GM19025 (cell line): ENCODE results near the gene FBXO31.
"Not testable (repeated sequence)": the region's sequence is repeated elsewhere in the genome, so short reads cannot be mapped to it uniquely, and the experiment has no call there.

ENCODE experiments used
- ATAC-seq: cut with Tn5 transposase; IDR thresholded peaks from one replicate; pipeline ENCODE4 v1.9.1; 2021; ENCODE audit warnings: mild to moderate bottlenecking, low read depth, moderate library complexity; ENCODE audit not compliant: unreplicated experiment

FBXO31 gene

DNA sequence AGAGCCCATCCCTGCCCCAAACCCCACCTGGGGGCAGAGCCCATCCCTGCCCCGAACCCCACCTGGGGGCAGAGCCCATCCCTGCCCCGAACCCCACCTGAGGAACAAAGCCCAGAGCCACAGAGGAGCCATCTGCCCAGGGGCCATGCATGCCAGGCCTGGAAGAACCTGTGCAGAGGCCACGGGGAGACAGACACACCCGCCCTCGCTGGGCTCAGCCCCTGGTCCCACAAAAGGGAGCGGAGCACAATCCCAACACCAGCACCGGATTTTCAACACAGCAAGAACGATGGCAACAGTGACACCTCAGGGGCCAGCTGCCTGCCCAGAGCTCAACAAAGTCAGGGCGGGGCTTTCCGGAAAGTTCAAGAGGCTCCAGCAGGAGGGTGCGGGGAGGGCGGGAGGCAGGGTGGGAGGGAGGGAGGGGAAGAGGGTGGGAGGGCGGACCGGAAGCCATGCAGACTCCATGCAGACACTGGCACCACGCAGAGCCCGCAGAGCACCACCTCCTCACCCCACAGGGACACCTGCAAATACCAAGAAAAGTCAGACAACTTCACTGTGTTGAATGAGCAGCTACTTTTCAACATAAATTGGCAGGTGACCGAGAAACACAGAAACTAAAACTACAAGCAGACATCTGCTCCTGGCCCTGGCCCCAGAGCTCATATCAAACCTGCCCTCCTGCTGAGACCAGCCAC lies 38.5 kb downstream of the FBXO31 start:
- ATAC-seq: no peak

DNA sequence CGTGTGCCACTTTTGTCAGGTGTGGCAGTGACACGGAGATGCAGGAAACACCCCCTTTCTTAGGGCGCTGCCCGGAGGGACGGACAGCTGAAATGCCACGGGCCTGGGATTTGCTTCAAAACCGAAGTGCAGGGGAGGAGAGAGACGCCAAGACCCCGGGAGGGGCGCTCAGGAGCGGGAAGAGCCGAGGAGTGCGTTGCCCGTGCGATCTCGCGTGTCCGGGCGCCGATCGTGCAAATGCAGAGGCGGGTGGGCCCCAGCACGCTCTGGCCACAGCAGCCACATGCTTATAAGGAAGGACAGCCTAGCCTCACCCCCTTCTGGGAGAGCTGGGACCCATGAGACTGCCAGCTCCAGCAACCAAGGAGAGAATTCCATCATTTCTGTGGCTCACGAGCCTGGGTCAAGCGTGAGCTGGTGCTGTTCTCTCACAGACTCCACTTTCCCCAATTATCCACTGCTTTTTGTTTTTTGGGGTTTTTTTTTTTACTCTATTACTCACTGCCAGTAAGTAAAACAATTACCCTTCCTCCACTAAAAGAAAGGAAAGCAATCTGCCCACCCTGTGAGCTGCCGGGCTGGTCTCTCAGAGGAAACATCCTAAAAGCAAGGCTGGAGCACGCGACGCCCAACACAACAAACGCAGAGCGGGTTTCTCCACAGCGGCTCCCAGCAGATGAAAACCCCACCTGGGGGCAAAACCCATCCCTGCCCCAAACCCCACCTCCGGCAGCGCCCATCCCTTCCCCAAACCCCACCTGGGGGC lies 39.2 kb downstream of the FBXO31 start:
- ATAC-seq: no peak

DNA sequence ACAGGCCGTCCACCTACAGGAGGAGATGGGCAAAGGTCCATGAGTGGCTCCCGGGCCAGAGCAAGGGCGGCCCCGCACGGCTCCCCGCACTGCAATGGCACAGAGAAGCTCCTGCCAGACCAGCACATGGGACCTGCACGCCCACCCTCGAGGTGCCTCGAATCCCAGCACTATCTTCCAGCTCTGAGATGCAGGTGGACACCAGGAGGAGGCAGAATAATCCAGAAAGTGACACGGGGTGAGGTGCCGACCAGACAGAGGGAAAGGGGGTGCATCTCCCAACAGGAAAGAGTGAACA lies 39.9 kb downstream of the FBXO31 start:
- ATAC-seq: no peak

DNA sequence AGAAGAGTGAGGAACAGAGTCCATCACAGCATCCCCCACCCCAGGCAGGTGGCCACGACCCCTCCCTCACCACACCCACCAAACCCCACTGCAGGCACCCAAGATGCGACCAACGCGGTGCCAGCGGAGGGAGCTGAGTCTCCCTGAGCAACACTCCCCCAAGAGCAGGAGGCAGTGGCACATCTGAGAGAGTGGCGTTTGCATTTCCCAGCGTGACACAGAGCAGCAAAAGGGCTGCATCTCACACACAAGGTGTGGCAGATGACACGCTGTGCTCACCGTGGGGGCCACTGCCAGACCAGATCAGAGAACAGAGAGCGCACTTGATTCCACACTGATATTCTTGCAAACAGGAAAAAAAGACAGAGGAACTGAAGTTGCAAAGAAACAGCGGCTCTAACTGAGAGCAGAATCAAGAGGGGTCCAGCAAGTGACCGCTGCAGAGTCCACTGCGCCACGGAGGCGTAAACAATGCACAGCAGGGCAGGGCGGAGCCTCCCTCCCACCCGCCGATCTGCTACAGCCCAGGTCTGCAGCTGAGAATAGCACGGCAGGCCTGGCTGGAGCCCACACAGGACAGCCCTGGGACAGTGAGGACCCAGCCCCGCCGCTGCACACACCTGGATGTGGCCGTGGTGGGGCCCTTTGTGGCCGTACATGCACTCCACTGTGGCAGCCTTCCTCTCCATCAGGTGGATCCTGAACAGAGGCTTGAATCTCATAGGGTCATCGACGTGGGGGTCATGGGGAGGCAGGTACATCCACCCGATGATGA lies 40.4 kb downstream of the FBXO31 start:
- no peak for ATAC-seq

DNA sequence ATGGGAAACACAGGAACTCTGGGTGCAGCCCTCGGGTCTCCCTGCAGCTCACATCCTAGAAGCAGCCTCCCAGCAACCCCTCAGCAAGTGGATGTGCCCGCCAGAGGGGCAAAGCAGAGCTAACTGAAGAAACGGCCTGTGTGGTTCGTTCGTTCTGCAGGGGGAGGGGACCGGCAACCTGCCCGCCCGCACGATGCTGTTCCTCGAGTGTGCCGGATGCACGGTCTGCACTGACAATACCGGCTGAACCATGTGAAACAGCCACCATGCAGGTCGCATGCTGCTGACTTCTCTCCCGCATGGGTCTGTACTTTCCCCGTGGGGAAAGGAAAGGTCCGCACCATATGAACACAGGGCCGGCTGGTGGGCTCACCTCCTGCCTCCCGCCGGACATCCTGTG lies 41.1 kb downstream of the FBXO31 start:
- no peak for ATAC-seq

DNA sequence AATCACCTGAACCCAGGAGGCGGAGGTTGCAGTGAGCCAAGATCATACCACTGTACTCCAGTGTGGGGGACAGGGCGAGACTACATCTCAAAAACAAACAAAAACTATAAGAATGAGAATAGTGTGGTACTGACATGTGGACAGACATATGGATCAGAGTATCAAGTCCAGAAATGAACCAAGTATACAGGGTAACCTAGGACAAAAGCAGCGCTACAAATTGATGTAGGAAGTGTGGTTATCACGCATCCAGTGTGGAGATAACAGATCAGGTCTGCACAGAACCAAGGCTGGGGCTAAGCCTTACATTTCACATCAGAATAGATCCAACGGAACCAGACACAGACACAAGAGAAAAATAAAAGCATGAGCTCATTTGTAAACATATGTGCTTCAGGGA lies 43.4 kb downstream of the FBXO31 start:
- no peak for ATAC-seq

DNA sequence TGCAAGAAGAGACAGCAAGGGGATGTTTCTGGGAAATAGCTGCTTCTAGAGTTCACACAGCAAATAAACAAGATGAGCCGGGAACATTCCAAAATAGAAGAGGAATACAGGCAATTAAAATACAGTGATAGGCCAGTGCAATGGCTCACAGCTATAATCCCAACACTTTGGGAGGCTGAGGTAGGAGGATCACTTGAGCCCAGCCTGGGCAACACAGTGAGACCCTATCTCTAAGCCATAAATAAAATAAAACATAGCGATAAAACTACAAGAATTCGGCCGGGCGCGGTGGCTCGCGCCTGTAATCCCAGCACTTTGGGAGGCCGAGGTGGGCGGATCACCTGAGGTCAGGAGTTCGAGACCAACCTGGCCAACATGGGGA lies 43.9 kb downstream of the FBXO31 start:
- ATAC-seq: not testable (repeated sequence)

DNA sequence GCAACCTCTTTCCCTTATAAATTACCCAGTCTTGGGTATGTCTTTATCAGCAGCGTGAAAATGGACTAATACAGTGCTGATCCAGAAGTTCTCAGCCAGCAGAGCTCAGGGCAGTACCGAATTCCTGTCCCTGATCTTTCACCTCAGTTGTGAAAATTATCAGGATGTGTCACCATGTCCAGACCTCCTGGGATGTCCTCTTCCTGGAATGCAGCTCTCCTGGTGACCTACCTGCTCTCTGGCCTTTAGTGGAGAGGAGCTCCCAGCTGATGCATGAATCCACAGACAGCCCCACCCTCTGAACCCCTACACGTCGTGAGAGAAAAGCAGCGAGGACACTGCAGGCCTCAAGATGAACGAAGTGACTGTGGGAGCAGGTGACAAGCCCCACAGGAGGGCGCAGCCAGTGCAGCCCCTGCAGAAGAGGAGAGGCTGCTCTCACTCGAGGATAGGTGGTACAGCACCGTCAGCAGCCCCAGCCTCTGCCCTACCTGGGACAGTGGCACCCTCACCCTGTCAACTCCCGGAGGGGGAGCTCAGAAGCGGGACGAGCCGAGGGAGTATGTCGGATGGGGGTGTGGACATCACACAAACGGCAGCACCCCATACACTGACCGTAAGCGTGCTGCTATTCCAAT lies 44.4 kb downstream of the FBXO31 start:
- no peak for ATAC-seq

DNA sequence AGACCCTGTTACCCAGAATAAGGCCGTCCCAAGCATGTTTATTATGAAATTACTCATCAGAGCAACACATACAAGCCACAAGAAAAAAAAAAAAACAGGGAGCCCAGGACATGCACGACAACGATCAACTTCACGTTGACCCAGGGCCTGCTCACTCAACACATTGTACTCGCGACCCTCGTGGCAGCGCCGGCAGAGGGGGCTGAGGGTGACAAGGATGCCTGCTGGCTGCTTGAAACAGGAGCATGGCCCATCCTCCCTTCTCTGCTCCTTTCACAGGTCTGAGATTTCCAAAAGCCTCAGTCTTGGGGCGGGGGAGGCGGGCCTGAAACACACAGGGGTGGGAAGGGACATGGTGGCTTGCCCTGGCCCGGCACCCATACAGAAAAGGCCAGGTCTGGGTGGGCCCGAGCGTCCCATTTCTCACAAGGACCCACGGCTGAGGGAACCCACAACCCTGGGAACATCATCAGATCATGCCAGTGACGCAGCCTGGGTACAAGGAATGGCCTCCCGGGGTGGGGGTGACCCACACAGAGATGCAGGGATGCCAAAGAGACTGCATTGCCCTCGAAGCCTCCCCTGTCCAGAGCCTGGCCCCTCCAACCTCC lies 45.3 kb downstream of the FBXO31 start:
- ATAC-seq: no peak

DNA sequence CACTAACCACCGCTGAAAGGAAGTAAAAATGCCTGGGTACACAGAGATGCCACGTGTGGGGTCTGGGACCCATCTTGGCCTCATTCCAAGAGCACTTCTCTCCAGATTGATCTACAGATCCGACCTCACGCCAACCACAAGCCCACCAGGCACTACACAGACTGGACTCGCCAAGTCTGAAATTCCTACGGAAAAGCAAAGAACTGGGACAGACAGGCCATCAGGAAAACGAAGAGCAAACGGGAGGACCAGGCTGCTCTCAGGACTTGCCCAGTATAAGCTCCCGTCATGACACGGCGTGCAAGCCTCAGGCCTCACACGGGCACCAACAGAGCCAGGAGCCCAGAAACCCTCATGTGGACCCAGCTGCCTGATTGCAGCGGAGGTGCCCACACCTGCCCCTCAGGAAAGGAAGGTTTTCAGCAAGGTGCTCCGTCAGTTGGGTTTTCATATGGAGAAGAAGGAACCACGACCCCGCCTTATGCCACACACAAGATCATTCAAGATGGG lies 46.3 kb downstream of the FBXO31 start:
- ATAC-seq: no peak

DNA sequence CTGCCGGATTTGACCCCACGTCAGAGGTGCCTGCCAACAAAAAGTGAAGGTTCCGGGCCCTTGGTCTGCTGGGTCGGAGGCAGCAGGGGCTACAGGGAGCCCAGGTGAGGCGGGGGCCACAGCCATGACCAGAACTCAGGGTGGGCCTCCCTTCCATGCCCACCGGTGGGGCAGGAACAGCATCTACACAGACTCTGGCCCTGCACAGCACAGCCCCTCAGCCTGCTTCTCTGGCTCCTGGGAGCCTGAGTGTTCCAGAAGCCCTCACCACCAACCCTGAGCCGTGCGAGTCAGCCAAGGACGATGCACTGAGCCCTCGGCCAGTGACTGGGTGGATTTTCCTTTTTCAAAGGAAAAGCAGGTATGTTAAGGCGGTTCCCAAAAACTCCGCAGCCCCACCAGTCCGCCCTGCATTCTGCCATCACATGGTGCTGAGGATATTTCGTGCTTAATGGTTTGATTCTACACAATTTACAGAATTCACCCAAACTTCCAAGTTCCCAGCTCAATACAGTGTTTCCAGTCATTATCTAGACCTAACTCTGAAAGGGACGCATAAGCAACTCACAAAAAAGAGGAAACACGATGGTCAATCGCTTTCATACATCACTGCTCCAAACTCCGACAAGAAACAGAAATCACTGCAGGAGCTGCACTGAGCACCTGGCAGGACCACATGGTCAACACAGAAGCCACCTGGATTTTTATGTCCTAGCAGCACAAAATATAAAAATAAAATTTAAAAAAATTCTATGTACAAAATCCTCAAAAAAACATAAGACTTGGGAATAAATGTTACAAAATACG lies 46.9 kb downstream of the FBXO31 start:
- ATAC-seq: no peak

DNA sequence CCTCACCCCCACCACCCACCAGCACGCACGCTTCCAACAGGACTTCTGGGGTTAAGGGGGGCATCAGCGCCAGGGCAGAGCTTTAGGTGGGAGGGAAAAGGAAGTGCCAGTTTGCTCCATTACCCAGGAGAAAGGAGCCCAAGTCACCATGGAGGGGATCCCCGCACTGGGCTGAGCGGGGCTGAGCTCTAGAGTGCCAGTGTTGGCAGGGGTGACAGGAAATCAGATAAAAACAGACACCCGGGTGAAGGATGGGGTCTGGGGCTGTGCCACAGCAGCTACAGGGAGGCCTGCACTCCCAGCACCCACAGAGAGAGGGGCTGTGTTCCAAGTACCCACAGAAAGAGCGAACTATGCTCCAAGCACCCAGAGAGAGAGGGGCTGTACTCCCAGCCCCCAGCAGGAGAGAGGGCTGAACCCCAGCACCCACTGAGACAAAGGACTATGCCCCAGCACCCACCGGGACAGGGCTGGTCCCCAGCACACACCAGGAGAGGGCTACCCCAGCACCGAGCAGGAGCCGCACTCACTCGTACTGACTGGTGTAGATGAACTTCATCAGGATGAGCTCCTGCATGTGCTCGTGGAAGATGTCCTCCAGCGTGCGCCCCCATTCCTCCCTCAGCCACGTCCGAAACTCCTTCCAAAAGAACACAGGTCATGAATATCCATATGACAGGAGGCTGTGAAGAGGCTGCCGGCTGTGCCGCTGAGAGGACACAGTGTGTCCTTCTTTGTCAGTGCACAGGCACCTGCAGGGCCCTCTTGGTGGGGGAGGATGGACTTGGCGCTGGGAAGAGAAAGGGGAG lies 47.7 kb downstream of the FBXO31 start:
- no peak for ATAC-seq

DNA sequence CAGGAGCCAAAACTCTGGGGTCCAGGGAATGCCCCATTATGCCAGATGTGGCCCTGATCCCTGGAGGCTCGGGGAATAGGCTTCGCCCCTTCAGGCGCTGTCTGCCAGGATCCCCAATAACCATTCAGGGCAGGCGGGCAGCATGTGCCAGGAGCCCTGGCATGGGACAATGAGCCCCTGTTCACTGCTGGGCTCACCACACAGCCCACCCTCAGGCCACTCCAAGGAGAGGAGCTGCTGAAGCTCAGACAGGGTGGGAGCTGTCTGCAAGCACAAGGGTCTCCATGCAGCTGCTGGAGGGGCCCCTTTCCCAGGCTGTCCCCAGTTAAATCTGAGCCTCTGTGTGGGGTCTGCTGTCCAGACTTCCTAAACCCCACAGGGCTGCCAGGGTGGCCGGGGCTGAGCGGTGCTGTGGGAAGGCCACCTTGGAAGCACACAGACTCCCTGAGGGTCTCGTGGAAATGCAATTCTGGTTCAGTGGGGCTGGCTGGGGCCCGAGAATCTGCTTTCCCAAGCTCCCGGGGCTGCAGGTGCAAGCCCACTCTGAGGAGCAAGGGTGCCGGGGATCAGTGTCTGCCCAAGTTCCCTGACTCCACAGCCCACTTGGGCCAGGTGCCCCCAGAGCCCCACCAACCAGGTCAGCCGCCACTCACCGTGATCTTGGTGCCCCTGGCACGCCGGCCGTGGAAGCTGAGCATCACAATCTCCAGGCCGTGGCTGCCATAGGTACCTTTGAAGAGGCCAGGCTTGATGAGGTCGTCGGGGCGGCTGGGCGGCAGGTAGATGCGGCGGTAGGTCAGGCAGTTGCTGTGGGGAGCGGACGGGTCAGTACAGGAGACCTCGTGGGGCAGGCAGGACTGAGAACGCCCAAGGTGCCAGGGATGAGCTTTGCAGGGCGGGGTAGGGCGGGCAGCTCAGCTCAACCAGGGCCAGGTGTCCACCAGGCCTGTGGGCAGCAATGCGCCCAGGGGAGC lies 48.6 kb downstream of the FBXO31 start:
- no peak for ATAC-seq

DNA sequence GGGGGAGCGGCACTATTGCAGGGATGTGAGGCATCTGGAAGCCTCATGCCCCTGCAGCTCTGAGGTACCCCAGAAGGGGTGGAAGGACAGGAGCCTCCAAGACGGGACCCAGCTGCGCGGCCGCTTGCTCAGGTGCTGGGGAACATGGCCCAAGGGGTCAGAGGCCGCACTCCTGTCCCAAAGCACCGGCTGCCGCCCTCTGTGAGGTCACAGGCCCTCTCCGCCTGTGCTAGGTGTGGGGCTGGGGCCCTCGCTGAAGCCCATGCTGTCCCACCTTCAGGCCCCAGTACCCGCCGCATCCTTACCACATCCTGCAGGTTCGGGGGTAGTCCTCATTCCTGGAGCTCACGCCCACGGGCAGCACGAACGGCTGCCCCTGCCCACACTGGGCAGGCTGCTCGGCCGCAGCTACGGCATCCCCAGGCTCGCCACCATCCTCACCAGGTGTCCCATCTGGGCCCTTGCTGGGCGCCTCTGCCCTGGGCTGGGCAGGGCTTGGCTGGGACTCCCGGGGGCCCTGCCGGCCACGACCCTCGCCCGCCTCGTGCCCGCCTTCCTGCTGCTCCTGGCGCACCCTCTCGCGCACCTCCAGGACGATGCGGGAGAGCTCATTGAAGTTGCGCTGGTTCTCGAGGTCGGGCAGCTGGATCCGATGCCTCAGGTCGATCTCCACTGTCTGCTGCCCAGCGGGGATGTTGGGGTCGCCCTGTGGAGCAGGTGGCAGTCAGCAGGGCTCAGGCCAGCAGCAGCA lies 49.8 kb downstream of the FBXO31 start:
- ATAC-seq: no peak

DNA sequence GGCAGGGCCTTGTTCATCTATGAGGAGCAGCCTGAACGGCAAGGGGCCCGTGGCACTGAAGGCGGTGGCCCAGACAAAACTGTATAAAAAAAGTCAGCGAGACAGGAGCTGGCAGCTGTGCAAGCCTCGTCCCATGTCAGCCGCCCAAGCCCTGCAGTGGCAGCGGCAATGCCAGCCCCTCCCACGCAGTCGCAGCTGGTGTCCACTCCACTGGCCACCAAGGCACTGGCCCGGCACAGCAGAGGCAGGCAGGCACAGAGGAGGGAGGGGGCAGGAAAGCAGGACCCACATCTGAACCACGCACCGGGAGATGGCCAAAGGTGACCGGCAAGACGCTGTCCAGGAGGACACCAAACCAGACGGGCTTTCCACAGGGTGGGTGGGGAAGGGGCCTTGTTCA lies 50.5 kb downstream of the FBXO31 start:
- no peak for ATAC-seq

DNA sequence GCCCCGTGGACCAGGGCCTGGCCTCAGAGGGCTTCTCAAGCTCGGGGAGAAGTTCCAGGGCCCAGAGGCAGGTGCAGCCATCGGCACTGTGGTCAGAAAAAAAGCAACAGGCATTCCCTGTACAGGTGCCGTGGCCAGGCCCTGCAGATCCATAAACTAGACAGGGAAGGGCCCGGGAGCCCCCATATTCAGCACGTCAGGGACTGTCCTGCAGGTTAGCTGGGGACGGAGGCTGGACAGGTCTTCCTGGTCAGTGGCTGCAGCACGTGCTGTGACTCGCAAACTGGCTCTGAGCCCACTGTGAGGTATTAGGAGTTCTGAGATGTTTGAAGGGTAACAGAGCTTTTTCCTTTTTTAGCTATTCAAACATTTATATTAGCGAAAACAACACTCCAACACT lies 51.4 kb downstream of the FBXO31 start:
- ATAC-seq: no peak

DNA sequence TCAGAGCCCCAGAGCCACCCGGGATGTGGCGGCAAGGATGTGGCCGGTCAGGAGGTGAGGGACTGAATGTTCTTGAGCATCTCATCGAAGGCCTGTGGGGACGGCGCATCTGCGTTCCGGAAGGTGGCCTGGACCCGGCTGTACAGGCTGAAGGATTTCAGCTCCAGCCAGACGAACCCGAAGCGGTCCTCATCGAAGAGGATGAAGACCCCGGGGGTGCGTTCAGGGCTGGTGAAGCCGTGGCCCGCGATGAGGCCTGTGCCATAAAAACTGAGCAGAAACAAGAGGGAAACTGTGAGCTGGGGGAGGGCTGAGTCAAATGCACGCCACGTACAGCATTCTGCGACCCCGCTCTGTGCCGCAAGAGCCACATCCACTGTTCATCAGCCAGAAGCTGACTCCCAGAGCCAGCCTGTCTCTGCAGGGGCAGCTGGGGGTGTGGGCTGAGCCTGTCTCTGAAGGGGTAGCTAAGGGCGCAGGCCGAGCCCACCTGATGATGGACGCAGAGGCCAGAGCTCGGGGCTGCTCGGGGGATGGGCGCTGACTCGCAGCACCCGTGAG lies 52.3 kb downstream of the FBXO31 start:
- no peak for ATAC-seq
